ENCODE results near the gene RAPGEF6. TPM values are rescaled to one million over a fixed set of nuclear protein-coding genes. Genes with fewer than 3 reads are reported as not detected.

The RAPGEF6 gene
- total RNA-seq, 6 experiments from 2014 or later: 3.7 to 9.1 (median 7.6) TPM

DNA sequence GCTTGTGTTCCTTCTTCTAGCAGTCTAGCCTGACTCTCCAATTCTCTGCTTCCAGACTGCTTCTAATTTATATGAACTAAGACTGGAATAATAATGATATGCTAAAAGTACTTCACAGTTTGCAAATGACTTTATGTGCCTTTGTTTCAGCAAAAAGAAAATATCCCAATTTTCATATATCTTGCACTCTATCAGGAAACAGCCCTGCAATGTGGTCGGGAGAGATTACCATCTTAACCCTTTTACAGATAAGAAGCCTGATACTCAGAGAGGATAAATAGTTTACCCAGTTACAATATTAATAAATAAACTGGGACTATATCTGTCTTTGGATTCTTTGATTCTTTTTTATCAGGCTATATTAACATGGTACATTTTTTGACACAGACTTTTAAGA, 245.2 kb downstream of the RAPGEF6 start:
- H3K27me3 ChIP-seq: no peaks in the 10 kb centered on the region
- H3K9me3 ChIP-seq: no peaks in the 10 kb centered on the region
- H3K36me3 ChIP-seq: no peaks in the 10 kb centered on the region
- no peak for DNase-seq
- no peak overlapping the region for H3K27ac ChIP-seq
- no peak for TF ChIP-seq POLR2A (IDR thresholded peaks at IDR 0.05)
- TF ChIP-seq, protein P1, sequence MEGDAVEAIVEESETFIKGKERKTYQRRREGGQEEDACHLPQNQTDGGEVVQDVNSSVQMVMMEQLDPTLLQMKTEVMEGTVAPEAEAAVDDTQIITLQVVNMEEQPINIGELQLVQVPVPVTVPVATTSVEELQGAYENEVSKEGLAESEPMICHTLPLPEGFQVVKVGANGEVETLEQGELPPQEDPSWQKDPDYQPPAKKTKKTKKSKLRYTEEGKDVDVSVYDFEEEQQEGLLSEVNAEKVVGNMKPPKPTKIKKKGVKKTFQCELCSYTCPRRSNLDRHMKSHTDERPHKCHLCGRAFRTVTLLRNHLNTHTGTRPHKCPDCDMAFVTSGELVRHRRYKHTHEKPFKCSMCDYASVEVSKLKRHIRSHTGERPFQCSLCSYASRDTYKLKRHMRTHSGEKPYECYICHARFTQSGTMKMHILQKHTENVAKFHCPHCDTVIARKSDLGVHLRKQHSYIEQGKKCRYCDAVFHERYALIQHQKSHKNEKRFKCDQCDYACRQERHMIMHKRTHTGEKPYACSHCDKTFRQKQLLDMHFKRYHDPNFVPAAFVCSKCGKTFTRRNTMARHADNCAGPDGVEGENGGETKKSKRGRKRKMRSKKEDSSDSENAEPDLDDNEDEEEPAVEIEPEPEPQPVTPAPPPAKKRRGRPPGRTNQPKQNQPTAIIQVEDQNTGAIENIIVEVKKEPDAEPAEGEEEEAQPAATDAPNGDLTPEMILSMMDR (IDR thresholded peaks at IDR 0.05): no peak
- intact Hi-C loops (cut with DNase I): no loop called here
- 59% methylated on average over 1 of the region's 1 CpG for WGBS (ENCODE audit: insufficient coverage, low coverage, low lambda C conversion rate, missing lambda C conversion rate)
- ATAC-seq: no peak
- H3K4me3 ChIP-seq: no peak overlapping the region
- peaks cover 0 to 38% (median 19%) of the 10 kb centered on the region in 4 donors for H3K4me1 ChIP-seq

GRCh38 chr5:131389096-131389868, 245.7 kb downstream of the RAPGEF6 start:
- Histone ChIP-seq H3K9me3 (no peaks in the 10 kb centered on the region), H3K4me1 (peaks cover 0 to 34% (median 16%) of the 10 kb centered on the region in 4 donors), H3K27ac (no peak overlapping the region), H3K4me3 (no peak overlapping the region), H3K27me3 (no peaks in the 10 kb centered on the region), H3K36me3 (no peaks in the 10 kb centered on the region)
- no peak for DNase-seq
- TF ChIP-seq POLR2A (IDR thresholded peaks at IDR 0.05): no peak
- TF ChIP-seq, protein P1 (IDR thresholded peaks at IDR 0.05): no peak
- WGBS (ENCODE audit: insufficient coverage, low coverage, low lambda C conversion rate, missing lambda C conversion rate): 87% methylated on average over 4 of the region's 4 CpGs
- ATAC-seq: no peak
- intact Hi-C loops (cut with DNase I): no loop called here

GRCh38 chr5:131387255-131387654, 247.8 kb downstream of the RAPGEF6 start:
- Histone ChIP-seq H3K27me3 (no peaks in the 10 kb centered on the region), H3K9me3 (no peaks in the 10 kb centered on the region), H3K4me3 (no peak overlapping the region), H3K27ac (peak overlapping the region; percentile 49 to 67 (median 66)), H3K4me1 (peaks cover 0 to 16% (median 7%) of the 10 kb centered on the region in 4 donors), H3K36me3 (no peaks in the 10 kb centered on the region)
- intact Hi-C loops (cut with DNase I): no loop called here
- DNase-seq (no peak), ATAC-seq (no peak)
- 90% methylated on average over 6 of the region's 6 CpGs for WGBS (ENCODE audit: insufficient coverage, low coverage, low lambda C conversion rate, missing lambda C conversion rate)
- TF ChIP-seq, protein P1 (IDR thresholded peaks at IDR 0.05): no peak
- no peak for TF ChIP-seq POLR2A (IDR thresholded peaks at IDR 0.05)

DNA sequence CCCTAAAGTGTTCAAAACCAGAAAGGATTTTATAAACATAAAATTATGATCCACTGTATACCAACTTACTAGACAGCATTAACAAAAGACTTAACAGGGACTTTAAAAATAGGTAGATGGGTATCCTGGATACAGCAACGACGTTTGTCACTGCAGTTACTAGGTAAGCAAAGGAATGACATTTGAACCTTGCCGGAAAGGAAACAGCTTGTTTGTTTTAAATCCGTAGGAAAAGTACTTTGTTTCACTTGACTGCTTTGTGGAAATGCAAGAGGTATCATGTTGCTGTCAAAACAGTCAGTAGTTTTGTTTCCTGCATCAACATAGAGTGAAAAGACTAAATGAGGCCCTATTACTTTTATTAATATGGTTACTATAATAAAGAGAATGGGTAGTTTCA, 248.2 kb downstream of the RAPGEF6 start:
- no peaks in the 10 kb centered on the region for H3K9me3 ChIP-seq
- no peak overlapping the region for H3K4me3 ChIP-seq
- no peaks in the 10 kb centered on the region for H3K36me3 ChIP-seq
- H3K27me3 ChIP-seq: no peaks in the 10 kb centered on the region
- DNase-seq: no peak
- 20% methylated on average over 4 of the region's 4 CpGs for WGBS (ENCODE audit: insufficient coverage, low coverage, low lambda C conversion rate, missing lambda C conversion rate)
- peaks cover 0 to 15% (median 7%) of the 10 kb centered on the region in 4 donors for H3K4me1 ChIP-seq
- H3K27ac ChIP-seq: peak overlapping the region; percentile 49 to 67 (median 66)
- ATAC-seq: peak; percentile 79 to 92 (median 89)
- intact Hi-C loops (cut with DNase I): no loop called here
- TF ChIP-seq POLR2A (IDR thresholded peaks at IDR 0.05): no peak
- TF ChIP-seq, protein P1 (IDR thresholded peaks at IDR 0.05): no peak

All from right lobe of liver (tissue), 6 donors.